D721Med (cell line): ENCODE results near the gene PSD.

ENCODE experiments used
- DNase-seq: peaks from one replicate; pipeline ENCODE4 v3.0.0; 2011; ENCODE audit warnings: low spot score; ENCODE audit not compliant: insufficient read length
- FAIRE-seq: peaks from 2 replicates; lab custom pipeline; 2011; peaks lifted over from hg19 to GRCh38; lab: Jason Lieb, UNC
- TF ChIP-seq, protein P1 (sequence below): IDR thresholded peaks from 2 replicates; pipeline ENCODE4 v1.5.1; 2012; ENCODE audit warnings: mild to moderate bottlenecking, control low read depth; ENCODE audit not compliant: insufficient read depth; ENCODE audit errors: missing control alignments

The PSD gene

DNA sequence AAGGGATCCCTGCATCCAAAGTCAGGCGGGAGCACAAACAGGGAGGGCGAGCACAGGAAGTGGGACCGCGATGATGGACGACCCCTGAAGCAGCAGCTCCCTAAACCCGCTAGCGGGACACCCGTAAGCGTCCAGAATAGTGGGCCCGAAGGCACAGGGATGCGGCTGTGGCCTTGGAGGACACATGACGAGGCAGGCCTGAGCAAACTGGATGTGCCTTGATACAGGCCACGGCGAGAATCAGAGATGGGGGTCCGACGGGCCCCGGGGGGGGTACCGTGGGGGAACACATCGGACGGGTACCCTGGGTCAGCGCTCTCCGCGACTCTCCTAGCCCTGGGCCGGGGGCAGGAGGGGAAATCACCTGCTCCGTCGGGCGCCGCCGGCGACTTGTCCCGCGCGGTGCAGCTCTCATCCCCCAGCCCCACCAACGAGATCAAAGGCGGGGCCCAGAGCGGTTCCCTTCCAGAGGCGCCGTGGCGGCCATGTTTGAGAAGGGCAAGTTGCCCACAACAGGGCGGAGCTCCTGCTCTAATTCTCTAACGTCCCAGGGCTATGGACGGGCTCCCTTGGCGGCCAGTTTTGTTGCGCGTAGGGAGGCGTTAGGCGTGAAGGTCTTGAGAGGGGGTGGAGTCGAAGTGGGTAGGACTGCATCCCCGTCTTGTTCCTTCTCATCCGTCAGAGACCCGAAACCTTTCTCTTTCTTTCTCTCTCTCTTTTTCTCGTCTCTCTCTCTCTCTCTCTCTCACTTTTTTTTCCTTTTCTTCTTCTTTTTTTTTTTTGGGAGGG is 13.8 kb upstream of the PSD start, which contains the start of gene CUEDC2:
TSS of gene CUEDC2 (minus strand) at position 413 of the 789 bp plus-strand sequence. CDS start 7,386 bp downstream, outside the sequence.
- DNase-seq: peak; percentile 93
- FAIRE-seq: no peak

DNA sequence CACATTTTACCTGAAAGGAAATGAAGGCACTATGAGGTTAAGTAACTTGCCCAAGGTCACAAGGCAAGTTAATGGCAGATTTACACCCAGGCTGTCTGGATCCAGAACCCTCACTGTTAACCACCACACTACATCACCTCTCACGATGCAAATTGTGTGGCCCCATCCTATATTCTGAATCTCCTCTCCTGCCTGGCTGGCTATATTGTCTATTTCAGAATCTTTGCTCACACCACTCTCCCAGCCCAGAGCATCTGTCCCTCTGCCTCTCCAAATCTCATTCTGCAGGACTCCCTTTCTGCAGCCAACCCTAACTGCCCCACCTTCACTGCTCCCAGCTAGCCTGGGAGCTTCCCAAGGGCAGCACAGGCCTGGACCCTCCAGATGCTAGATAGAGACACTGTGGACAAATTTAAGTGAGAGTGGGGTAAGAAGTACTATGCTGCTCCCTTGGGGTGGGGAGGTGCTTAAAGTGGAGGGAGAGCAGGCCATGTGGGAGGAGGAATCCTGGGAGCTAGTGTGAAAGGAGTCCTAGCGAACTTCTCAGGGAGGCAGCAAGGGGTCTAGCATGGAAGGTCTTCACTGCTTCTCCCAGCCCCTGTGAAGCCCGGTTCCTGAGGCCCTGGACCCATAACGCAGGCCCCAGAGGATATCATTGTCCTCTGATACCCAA is 13.0 kb upstream of the PSD start:
- TF ChIP-seq, protein P1, sequence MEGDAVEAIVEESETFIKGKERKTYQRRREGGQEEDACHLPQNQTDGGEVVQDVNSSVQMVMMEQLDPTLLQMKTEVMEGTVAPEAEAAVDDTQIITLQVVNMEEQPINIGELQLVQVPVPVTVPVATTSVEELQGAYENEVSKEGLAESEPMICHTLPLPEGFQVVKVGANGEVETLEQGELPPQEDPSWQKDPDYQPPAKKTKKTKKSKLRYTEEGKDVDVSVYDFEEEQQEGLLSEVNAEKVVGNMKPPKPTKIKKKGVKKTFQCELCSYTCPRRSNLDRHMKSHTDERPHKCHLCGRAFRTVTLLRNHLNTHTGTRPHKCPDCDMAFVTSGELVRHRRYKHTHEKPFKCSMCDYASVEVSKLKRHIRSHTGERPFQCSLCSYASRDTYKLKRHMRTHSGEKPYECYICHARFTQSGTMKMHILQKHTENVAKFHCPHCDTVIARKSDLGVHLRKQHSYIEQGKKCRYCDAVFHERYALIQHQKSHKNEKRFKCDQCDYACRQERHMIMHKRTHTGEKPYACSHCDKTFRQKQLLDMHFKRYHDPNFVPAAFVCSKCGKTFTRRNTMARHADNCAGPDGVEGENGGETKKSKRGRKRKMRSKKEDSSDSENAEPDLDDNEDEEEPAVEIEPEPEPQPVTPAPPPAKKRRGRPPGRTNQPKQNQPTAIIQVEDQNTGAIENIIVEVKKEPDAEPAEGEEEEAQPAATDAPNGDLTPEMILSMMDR: no peak
- DNase-seq (no peak), FAIRE-seq (no peak)

More for the DNA sequence above, 13.8 kb upstream of the PSD start, which contains the start of gene CUEDC2:
- TF ChIP-seq, protein P1: no peak

- TF ChIP-seq, protein P1: no peak
- FAIRE-seq (no peak), DNase-seq (no peak)
Observed at GRCh38 chr10:102429468-102429867, 10.9 kb upstream of the PSD start.

- FAIRE-seq (no peak), DNase-seq (no peak)
- TF ChIP-seq, protein P1: no peak
Observed at GRCh38 chr10:102426803-102427287, 8.3 kb upstream of the PSD start.

- TF ChIP-seq, protein P1: no peak
- DNase-seq: no peak
- FAIRE-seq: no peak
Observed at GRCh38 chr10:102425444-102425843, 6.9 kb upstream of the PSD start.

- FAIRE-seq (no peak), DNase-seq (no peak)
- TF ChIP-seq, protein P1: no peak
Observed at GRCh38 chr10:102424916-102425315, 6.3 kb upstream of the PSD start.
